ENCODE measurements around the gene AMDHD2.

DNA sequence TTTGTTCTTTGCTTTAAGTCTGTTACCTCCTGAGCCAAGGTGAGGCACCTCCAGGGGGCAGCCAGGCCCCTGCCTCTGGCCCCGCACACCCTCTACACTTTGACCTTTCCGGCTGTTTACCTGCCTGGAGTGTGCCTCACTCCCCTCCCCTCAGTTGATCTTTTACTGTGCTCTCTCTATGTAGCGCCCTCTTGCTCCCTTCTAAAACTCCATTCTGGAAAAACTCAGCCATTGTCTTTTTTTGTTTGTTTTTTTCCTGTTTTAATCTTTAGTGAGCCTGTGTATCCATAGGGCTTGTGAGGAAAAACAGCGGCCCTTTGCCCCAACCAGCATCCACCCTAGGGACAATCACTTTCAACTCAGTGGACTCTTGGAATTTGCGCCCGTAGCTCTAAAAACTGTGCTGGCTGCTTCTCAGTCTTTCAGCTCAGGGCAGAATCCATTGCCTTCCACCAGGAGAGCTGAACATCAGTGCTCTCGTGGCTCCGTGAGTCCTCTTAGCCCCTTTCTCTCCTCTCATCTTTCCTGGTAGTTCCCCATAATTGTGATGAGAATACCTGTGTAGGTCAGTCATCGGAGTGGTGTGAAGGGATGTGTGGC is 4.3 kb downstream of the AMDHD2 start:
- TF ChIP-seq, protein P1, sequence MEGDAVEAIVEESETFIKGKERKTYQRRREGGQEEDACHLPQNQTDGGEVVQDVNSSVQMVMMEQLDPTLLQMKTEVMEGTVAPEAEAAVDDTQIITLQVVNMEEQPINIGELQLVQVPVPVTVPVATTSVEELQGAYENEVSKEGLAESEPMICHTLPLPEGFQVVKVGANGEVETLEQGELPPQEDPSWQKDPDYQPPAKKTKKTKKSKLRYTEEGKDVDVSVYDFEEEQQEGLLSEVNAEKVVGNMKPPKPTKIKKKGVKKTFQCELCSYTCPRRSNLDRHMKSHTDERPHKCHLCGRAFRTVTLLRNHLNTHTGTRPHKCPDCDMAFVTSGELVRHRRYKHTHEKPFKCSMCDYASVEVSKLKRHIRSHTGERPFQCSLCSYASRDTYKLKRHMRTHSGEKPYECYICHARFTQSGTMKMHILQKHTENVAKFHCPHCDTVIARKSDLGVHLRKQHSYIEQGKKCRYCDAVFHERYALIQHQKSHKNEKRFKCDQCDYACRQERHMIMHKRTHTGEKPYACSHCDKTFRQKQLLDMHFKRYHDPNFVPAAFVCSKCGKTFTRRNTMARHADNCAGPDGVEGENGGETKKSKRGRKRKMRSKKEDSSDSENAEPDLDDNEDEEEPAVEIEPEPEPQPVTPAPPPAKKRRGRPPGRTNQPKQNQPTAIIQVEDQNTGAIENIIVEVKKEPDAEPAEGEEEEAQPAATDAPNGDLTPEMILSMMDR (IDR thresholded peaks at IDR 0.05): no peak
- TF ChIP-seq POLR2A (IDR thresholded peaks at IDR 0.05): no peak
